ENCODE measurements around the gene SOX3.

The SOX3 gene

DNA sequence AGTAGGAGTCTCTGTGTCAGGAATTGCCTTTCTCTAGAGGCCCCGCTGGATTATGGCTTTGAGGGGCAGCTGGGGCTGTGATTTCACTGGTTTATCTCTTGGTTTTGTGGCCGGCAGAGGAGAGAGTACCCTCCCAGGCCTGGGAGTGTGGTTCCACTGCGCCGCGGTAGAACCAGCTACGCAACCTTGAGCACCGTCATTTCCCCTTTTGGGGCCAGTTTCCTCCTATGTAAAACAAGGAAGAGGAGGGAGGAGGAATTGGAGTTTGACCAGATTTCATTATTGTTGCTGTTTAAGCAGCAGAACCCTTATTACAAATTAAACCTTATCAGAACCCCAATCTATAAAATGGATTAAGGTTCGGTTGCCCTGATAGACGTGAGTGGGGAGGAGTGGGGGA lies 4.4 kb downstream of the SOX3 start:
- no peak for DNase-seq (ENCODE audit: insufficient read length, low spot score)
- FAIRE-seq = no peak

DNA sequence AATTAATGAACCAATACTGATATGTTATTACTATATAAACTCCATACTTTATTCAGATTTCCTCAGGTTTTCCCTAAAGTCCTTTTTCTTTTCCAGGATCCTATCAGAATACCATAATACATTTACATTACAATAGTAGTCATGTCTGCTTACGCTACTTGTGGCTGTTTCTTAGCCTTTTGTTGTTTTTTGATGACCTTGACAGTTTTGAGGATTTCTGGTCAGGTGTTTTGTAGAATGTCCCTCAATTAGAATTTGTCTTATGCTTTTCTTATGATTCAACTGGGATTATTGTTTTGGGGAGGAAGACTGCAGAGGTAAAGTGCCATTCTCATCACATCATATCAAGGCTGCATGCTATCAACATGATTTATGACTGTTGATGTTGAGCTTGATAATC lies 9.1 kb downstream of the SOX3 start:
- DNase-seq (ENCODE audit: insufficient read length, low spot score) (no peak), FAIRE-seq (no peak)

DNA sequence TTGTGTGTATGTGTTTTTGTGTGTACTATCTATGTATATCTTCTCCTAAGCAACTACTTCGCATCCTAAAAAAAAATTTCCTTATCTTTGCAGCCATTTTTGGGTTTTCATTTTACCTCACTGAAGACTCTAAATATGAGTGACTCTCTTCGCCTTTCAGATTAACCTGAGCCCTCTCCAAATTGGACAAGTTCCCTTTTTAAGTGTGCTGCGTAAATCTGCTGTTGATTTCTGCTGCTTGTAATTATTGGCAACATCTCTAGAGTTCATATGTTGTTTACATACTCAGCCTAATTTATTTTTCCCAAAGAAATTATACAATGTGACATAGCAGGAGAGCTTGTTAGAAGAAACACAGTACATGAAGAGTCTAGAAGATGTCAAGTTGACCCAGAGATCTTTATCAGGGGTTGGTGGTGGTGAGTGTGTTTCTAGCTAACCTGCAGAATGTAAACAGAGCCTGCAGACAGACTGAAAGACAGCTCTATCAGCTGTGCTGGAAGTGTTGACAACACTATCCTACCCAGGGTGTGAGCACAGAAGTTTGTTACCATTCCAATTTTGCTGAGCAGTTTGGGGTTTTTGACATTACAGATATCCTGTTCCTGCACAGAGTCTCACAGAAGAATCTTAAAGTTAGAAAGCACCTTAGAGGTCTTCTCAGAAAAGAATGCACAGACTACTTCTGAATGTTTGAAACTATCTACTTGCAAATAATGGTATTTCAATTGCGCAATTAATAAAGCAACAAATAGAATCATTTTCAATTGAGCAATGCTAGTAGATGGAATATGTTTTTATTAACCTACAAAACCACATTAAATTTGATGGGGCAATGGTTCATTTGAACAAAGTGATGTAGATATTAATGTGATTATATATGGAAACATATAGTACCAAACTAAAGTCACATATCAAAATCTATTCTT lies 12.5 kb downstream of the SOX3 start:
- FAIRE-seq (no peak), DNase-seq (ENCODE audit: insufficient read length, low spot score) (no peak)

DNA sequence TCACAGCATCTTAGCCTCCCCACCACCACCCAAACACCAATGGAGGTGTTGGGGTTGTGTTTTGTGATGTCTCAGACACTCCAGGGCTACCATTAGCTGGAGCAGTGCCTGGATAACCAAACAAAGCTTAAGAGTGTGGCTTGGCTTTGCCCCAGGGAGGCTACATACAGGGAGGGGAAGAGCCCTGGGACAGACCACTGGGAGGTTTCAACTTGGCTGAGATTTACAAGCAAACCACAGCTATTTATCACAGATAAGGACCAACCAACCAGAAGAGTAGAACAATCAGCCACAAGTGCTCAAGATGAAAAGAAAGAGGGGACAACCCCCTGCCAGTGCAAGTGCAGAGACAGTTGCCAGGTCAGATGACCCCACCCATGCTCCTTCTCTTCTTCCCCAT lies 24.1 kb downstream of the SOX3 start:
- no peak for FAIRE-seq
- no peak for DNase-seq (ENCODE audit: insufficient read length, low spot score)

DNA sequence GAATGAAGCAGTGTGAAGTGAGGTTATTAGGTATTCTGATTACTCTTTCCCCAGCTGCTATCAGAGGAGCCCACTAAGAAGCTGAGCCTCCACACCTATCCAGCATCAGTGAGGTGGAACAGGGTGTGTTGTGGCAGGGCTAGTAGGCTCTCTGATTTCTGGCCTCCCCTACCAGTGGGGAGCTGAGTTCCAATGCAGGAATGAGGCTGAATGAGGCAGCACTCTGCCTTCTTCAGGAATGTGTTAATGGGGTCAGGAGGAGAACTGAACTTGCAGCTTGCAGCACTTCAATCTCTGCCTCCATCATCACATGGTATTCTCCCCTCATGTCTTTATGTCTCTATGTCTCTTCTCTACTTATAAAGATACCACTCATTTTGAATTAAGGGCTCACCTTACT lies 26.9 kb downstream of the SOX3 start:
- FAIRE-seq (no peak), DNase-seq (ENCODE audit: insufficient read length, low spot score) (no peak)

DNA sequence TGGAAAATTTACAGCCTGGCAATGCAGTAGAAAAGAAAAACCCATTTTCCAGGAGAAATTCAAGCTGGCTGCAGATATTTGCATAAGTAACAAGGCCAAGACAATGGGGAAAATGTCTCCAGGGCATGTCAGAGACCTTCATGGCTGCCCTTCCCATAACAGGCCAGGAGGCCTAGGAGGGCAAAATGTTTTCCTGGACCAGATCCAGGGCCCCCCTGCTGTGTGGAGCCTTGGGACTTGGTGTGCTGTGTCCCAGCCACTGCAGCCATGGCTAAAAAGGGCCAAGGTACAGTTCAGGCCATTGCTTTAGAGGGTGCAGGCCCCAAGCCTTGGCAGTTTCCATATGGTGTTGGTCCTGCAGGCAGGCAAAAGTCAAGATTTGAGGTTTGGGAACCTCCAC lies 29.8 kb downstream of the SOX3 start:
- FAIRE-seq (no peak), DNase-seq (ENCODE audit: insufficient read length, low spot score) (no peak)

DNA sequence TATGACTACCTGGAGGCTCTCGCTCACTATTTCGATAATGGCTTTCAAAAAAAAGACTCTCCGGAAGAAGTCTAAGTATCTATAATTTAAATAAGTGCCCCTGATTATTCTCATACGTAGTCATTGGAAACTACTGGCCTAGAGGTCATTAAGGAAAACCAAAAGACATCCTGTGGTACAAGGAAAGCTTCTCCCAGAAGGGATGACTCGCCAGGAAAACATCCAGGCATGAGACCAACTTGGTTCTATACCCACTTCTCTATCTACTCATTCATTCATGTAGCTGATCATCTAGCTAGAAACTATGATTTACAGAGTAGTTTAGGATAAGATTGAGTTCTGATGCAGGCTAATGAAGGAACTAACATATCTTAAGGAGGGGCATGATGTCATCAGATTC lies 37.7 kb downstream of the SOX3 start:
- no peak for DNase-seq (ENCODE audit: insufficient read length, low spot score)
- FAIRE-seq = no peak

Data from HTR-8/SVneo (cell line).